Melanocyte of skin (primary cell): ENCODE measurements around the gene TRIM8. TPM values are rescaled to one million over a fixed set of nuclear protein-coding genes. Genes with fewer than 3 reads are reported as not detected.

Experiments
- total RNA-seq, 2 donors: library from RNA; depleted of rRNA; stranded (reverse); fragments of >200 nt; gene quantifications; 2 replicates each; pipeline ENCODE4 v1.2.3, GENCODE V29; 2012

Gene TRIM8, protein sequence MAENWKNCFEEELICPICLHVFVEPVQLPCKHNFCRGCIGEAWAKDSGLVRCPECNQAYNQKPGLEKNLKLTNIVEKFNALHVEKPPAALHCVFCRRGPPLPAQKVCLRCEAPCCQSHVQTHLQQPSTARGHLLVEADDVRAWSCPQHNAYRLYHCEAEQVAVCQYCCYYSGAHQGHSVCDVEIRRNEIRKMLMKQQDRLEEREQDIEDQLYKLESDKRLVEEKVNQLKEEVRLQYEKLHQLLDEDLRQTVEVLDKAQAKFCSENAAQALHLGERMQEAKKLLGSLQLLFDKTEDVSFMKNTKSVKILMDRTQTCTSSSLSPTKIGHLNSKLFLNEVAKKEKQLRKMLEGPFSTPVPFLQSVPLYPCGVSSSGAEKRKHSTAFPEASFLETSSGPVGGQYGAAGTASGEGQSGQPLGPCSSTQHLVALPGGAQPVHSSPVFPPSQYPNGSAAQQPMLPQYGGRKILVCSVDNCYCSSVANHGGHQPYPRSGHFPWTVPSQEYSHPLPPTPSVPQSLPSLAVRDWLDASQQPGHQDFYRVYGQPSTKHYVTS
- 10 to 100 TPM; 26.0 to 26.5 TPM for total RNA-seq

GRCh38 chr10:102644066-102644645 lies at the start of gene TRIM8:
TSS of gene TRIM8 (plus strand) at chr10:102644479. CDS start at chr10:102644618, 139 bp downstream.

Other genes starting within 250 kb of the TRIM8 start
- gene NFKB2, start 248.8 kb upstream of the TRIM8 start, total RNA-seq: 10 to 100 TPM; 25.0 to 78.5 TPM
- gene PSD, start 225.7 kb upstream of the TRIM8 start, total RNA-seq: under 1 TPM; under 0.01 to 0.34 TPM
- gene FBXL15, start 223.6 kb upstream of the TRIM8 start, total RNA-seq: 1 to 10 TPM; 7.2 to 9.7 TPM
- gene CUEDC2, start 211.9 kb upstream of the TRIM8 start, total RNA-seq: 10 to 100 TPM; 52.3 to 53.0 TPM
- gene C10orf95, start 192.9 kb upstream of the TRIM8 start, total RNA-seq: not detected
- 100 to 1,000 TPM; 134 TPM for gene ACTR1A, start 141.8 kb upstream of the TRIM8 start, total RNA-seq
- gene SUFU, start 140.5 kb upstream of the TRIM8 start, total RNA-seq: 1 to 10 TPM; 3.7 to 6.2 TPM
- gene ARL3, start 69.9 kb downstream of the TRIM8 start, total RNA-seq: 1 to 10 TPM; 2.8 to 5.0 TPM
- gene SFXN2, start 70.2 kb downstream of the TRIM8 start, total RNA-seq: 1 to 10 TPM; 4.5 to 6.3 TPM
- gene WBP1L, start 99.5 kb downstream of the TRIM8 start, total RNA-seq: 10 to 100 TPM; 41.3 to 86.4 TPM
- under 1 TPM in 1 of 2 donors, not detected in 1; under 0.01 TPM for gene CYP17A1, start 192.9 kb downstream of the TRIM8 start, total RNA-seq
- 10 to 100 TPM; 21.0 to 23.4 TPM for gene BORCS7, start 209.8 kb downstream of the TRIM8 start, total RNA-seq
- gene AS3MT, start 225.0 kb downstream of the TRIM8 start, total RNA-seq: 10 to 100 TPM; 10.3 to 12.7 TPM